Thyroid gland (tissue), 4 donors: Measurements from ENCODE around the gene SPON1. TPM values are rescaled to one million over a fixed set of nuclear protein-coding genes. Genes with fewer than 3 reads are reported as not detected.

Source experiments
- DNase-seq, 2 donors: peaks; one replicate each; pipeline ENCODE4 v3.0.0-alpha.2; 2019
- H3K27ac ChIP-seq, 3 donors: fragments of 200-600 bp; sonication (generic); 1 replicate in 2 of 3; 2 replicates in 1 of 3; pipeline ENCODE4 v1.5.1; 2016 to 2019; ENCODE audit warnings: mild to moderate bottlenecking in 1 of 3, moderate library complexity in 1 of 3
- H3K27me3 ChIP-seq: fragments of 200-600 bp; sonication (generic); one replicate; pipeline ENCODE4 v1.5.1; 2019
- H3K36me3 ChIP-seq, 2 donors: fragments of 200-600 bp; sonication (generic); one replicate each; pipeline ENCODE4 v1.5.1; 2016 to 2019
- H3K4me1 ChIP-seq, 2 donors: fragments of 200-600 bp; sonication (generic); one replicate each; pipeline ENCODE4 v1.5.1; 2017 to 2019
- H3K4me3 ChIP-seq, 3 donors: fragments of 200-600 bp; sonication (generic); replicated peaks in 1 of 3; 1 replicate in 2 of 3; 2 replicates in 1 of 3; pipeline ENCODE4 v1.5.1; 2016; ENCODE audit warnings: mild to moderate bottlenecking in 1 of 3
- H3K9me3 ChIP-seq: fragments of 200-600 bp; sonication (generic); one replicate; pipeline ENCODE4 v1.5.1; 2017
- POLR2A ChIP-seq, 2 donors: fragments of 450-650 bp; IDR thresholded peaks; one replicate each; pipeline ENCODE4 v1.6.1; 2017; ENCODE audit warnings: antibody characterized with exemption in 2 of 2, mild to moderate bottlenecking in 2 of 2, moderate library complexity in 1 of 2
- WGBS, 2 donors: methylation state at CpG; one replicate each; pipeline ENCODE4 v1.1.5; 2017; 5-methylcytosine and 5-hydroxymethylcytosine counted together
- intact Hi-C: fragments of 100-400 bp; cut with DNase I; formaldehyde crosslinking; loops from one replicate; pipeline ENCODE4 v1.15.1; 2023
- total RNA-seq, 4 donors: library from RNA; depleted of rRNA; stranded (reverse); fragments of >200 nt; gene quantifications; one replicate each; pipeline ENCODE4 v1.2.3, GENCODE V29; 2016
- TF ChIP-seq, protein P1 (sequence below), 6 experiments: fragments of 200-600 bp in 3 of 6; fragments of 450-650 bp in 3 of 6; sonication (generic) in 3 of 6; IDR thresholded peaks; one replicate each; pipeline ENCODE4 v1.5.1; 2016 to 2019; ENCODE audit warnings: antibody characterized with exemption in 6 of 6, mild to moderate bottlenecking in 2 of 6, inconsistent platforms in 1 of 6, moderate library complexity in 1 of 6

Gene SPON1
- total RNA-seq, 4 donors from 2014 or later, result 7.3 to 14.9 (median 10.9) TPM

- Histone ChIP-seq H3K4me1 (no peaks in the 10 kb centered on the region), H3K4me3 (no peak overlapping the region), H3K9me3 (no peaks in the 10 kb centered on the region), H3K27ac (no peak overlapping the region), H3K36me3 (no peaks in the 10 kb centered on the region), H3K27me3 (no peaks in the 10 kb centered on the region)
- WGBS, 2 donors, result 91 to 94% methylated on average over 4 of the region's 4 CpGs
- no peak for DNase-seq
- intact Hi-C loops, result no loop called here
- TF ChIP-seq, protein P1, sequence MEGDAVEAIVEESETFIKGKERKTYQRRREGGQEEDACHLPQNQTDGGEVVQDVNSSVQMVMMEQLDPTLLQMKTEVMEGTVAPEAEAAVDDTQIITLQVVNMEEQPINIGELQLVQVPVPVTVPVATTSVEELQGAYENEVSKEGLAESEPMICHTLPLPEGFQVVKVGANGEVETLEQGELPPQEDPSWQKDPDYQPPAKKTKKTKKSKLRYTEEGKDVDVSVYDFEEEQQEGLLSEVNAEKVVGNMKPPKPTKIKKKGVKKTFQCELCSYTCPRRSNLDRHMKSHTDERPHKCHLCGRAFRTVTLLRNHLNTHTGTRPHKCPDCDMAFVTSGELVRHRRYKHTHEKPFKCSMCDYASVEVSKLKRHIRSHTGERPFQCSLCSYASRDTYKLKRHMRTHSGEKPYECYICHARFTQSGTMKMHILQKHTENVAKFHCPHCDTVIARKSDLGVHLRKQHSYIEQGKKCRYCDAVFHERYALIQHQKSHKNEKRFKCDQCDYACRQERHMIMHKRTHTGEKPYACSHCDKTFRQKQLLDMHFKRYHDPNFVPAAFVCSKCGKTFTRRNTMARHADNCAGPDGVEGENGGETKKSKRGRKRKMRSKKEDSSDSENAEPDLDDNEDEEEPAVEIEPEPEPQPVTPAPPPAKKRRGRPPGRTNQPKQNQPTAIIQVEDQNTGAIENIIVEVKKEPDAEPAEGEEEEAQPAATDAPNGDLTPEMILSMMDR (IDR thresholded peaks at IDR 0.05), result no peak
- no peak for TF ChIP-seq POLR2A (IDR thresholded peaks at IDR 0.05)
Measured at GRCh38 chr11:14127679-14128078, 165.2 kb downstream of the SPON1 start.

- intact Hi-C loops, result no loop called here
- Histone ChIP-seq H3K9me3 (no peaks in the 10 kb centered on the region), H3K4me1 (no peaks in the 10 kb centered on the region), H3K27me3 (no peaks in the 10 kb centered on the region), H3K36me3 (no peaks in the 10 kb centered on the region), H3K27ac (no peak overlapping the region), H3K4me3 (no peak overlapping the region)
- TF ChIP-seq POLR2A (IDR thresholded peaks at IDR 0.05), result no peak
- TF ChIP-seq, protein P1 (IDR thresholded peaks at IDR 0.05), result no peak
- DNase-seq, result no peak
- WGBS, 2 donors, result 83 to 85% methylated on average over 4 of the region's 4 CpGs
Measured at GRCh38 chr11:14132312-14132711, 169.8 kb downstream of the SPON1 start.

DNA sequence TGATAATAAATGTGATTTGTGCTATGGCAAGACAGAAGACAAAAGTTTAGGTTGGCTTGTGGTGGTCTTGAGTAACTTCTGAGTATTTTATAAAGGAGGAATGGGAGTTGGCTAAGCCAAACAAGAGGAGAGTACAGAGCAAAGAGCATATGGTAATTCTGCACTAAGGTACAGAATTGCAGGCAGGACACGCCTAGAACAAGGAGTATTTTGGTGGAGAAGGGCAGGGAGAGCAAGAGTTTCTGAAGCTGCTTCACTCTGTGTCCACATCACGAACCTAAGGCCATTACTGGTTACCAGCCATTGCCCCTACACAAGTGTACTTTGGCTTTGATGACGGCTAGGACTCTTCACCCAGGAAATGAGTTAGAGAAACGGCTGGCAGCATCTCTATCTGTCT, 170.9 kb downstream of the SPON1 start:
- TF ChIP-seq, protein P1 (IDR thresholded peaks at IDR 0.05), result no peak

GRCh38 chr11:14136561-14136960, 174.0 kb downstream of the SPON1 start:
- 45 to 50% methylated on average over 1 of the region's 1 CpG for WGBS, 2 donors
- H3K4me3 ChIP-seq, result no peak overlapping the region
- intact Hi-C loops, result no loop called here
- no peak for TF ChIP-seq POLR2A (IDR thresholded peaks at IDR 0.05)
- TF ChIP-seq, protein P1 (IDR thresholded peaks at IDR 0.05), result no peak
- H3K27ac ChIP-seq, result no peak overlapping the region
- no peaks in the 10 kb centered on the region for H3K27me3 ChIP-seq
- DNase-seq, result no peak
- no peaks in the 10 kb centered on the region for H3K36me3 ChIP-seq
- no peaks in the 10 kb centered on the region for H3K9me3 ChIP-seq
- no peaks in the 10 kb centered on the region for H3K4me1 ChIP-seq

More for the DNA sequence above, 170.9 kb downstream of the SPON1 start:
- 88 to 89% methylated on average over 4 of the region's 4 CpGs for WGBS, 2 donors
- intact Hi-C loops, result no loop called here
- no peak overlapping the region for H3K27ac ChIP-seq
- DNase-seq, result no peak
- H3K36me3 ChIP-seq, result no peaks in the 10 kb centered on the region
- no peak overlapping the region for H3K4me3 ChIP-seq
- H3K4me1 ChIP-seq, result no peaks in the 10 kb centered on the region
- H3K9me3 ChIP-seq, result no peaks in the 10 kb centered on the region
- H3K27me3 ChIP-seq, result no peaks in the 10 kb centered on the region

- no peaks in the 10 kb centered on the region for H3K36me3 ChIP-seq
- no peak for DNase-seq
- intact Hi-C loops, result no loop called here
- H3K27ac ChIP-seq, result no peak overlapping the region
- TF ChIP-seq, protein P1 (IDR thresholded peaks at IDR 0.05), result no peak
- TF ChIP-seq POLR2A (IDR thresholded peaks at IDR 0.05), result no peak
- no peak overlapping the region for H3K4me3 ChIP-seq
- WGBS, 2 donors, result 77 to 84% methylated on average over 4 of the region's 4 CpGs
- no peaks in the 10 kb centered on the region for H3K27me3 ChIP-seq
- H3K9me3 ChIP-seq, result no peaks in the 10 kb centered on the region
- no peaks in the 10 kb centered on the region for H3K4me1 ChIP-seq
Measured at GRCh38 chr11:14137284-14137683, 174.8 kb downstream of the SPON1 start.
